Measurements from ENCODE around the gene FUNDC1. TPM values are rescaled to one million over a fixed set of nuclear protein-coding genes. Genes with fewer than 3 reads are reported as not detected.

Gene FUNDC1
- total and polyA plus RNA-seq, 7 donors, result 5.5 to 15.6 (median 13.4) TPM

DNA sequence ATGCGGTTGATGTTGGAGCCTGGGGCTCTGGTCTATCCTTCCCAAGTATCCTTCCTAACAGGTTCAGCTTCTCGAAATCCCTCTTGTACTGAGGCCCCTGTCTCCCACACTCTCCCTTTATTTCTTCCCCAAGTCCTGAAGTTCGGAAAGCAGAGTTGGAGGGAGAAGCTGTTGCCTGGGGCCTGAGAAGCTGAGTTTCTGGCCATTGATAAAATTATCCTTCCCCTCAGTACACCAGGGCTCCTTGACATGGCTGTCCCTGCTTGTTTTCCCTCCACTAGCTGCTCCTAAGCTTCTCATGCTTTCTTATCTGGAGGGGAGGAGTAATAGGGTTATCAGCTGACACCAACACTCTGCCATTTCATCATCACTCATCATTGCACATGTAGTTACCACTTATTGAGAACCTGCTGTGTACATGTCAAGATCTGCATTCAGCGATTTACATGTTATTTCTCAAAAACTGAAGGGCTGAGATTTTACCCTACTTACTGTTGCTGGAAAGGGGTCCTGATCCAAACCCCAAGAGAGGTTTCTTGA lies 58.0 kb downstream of the FUNDC1 start:
- Histone ChIP-seq H3K27ac (no peak overlapping the region), H3K36me3 (no peaks in the 10 kb centered on the region), H3K4me3 (no peak overlapping the region), H3K4me1 (no peaks in the 10 kb centered on the region), H3K9me3 (no peaks in the 10 kb centered on the region), H3K27me3 (no peaks in the 10 kb centered on the region)
- WGBS, 2 donors, result 86 to 99% methylated on average over 4 of the region's 4 CpGs
- TF ChIP-seq POLR2AphosphoS5 (IDR thresholded peaks at IDR 0.05), result no peak
- TF ChIP-seq EP300 (IDR thresholded peaks at IDR 0.05), result no peak
- TF ChIP-seq, protein P1, sequence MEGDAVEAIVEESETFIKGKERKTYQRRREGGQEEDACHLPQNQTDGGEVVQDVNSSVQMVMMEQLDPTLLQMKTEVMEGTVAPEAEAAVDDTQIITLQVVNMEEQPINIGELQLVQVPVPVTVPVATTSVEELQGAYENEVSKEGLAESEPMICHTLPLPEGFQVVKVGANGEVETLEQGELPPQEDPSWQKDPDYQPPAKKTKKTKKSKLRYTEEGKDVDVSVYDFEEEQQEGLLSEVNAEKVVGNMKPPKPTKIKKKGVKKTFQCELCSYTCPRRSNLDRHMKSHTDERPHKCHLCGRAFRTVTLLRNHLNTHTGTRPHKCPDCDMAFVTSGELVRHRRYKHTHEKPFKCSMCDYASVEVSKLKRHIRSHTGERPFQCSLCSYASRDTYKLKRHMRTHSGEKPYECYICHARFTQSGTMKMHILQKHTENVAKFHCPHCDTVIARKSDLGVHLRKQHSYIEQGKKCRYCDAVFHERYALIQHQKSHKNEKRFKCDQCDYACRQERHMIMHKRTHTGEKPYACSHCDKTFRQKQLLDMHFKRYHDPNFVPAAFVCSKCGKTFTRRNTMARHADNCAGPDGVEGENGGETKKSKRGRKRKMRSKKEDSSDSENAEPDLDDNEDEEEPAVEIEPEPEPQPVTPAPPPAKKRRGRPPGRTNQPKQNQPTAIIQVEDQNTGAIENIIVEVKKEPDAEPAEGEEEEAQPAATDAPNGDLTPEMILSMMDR (IDR thresholded peaks at IDR 0.05), result no peak
- no peak for TF ChIP-seq POLR2A (IDR thresholded peaks at IDR 0.05)
- DNase-seq, result no peak
- intact Hi-C loops (cut with DNase I), result no loop called here

DNA sequence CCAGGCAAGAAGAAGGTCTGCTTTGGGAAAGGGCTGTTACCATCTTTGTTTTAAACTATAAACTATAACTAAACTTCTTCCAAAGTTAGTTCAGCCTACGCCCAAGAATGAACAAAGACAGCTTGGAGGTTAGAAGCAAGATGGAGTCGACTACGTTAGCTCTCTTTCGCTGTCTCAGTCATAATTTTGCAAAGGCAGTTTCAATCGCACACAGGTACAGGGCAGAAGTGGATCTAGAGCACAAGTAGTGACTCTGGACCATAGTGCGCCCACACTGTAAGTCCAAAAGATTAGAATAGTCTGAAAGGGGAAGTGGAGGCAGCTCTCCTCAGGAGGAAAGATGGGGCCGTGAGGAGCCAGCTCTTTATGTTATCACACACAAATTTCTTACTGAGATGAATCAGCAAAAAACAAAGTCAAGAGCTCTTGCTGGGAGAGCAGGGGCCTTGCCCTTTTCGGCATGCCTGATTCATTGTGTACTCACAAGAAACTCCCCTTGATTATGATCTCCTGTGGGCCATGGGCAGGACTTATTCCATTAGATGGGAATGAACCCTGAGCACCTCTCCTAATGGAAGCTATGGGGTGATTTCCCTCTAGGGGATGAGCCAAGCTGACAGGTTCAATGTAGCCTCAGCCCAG lies 58.6 kb downstream of the FUNDC1 start:
- H3K4me3 ChIP-seq, result no peak overlapping the region
- no peaks in the 10 kb centered on the region for H3K27me3 ChIP-seq
- 91 to 95% methylated on average over 8 of the region's 8 CpGs for WGBS, 2 donors
- H3K36me3 ChIP-seq, result no peaks in the 10 kb centered on the region
- no peaks in the 10 kb centered on the region for H3K4me1 ChIP-seq
- H3K9me3 ChIP-seq, result no peaks in the 10 kb centered on the region
- intact Hi-C loops (cut with DNase I), result no loop called here
- TF ChIP-seq POLR2A (IDR thresholded peaks at IDR 0.05) (no peak), EP300 (IDR thresholded peaks at IDR 0.05) (no peak), POLR2AphosphoS5 (IDR thresholded peaks at IDR 0.05) (no peak)
- TF ChIP-seq, protein P1 (IDR thresholded peaks at IDR 0.05), result no peak
- DNase-seq, result no peak
- H3K27ac ChIP-seq, result no peak overlapping the region

DNA sequence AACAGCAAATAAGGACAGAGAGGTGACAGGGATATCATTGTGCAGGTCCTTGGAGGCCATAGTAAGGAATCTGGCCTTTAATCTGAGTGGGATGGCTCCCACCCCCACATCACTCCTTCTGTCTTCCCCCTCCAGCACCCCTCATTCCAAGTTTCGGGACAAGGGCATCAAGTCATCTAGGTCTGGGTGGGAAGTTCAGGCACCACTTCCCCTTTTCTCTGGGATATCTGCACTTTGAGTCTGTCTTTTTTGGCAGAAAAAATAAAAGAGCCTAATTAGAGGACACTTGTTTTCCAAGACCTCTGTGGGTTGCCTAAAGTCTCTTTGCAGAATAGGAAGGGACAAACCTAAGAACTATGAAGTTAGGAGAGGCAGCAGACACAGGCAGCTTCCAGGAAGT lies 60.1 kb downstream of the FUNDC1 start:
- Histone ChIP-seq H3K36me3 (no peaks in the 10 kb centered on the region), H3K4me1 (no peaks in the 10 kb centered on the region), H3K27ac (no peak overlapping the region), H3K9me3 (no peaks in the 10 kb centered on the region), H3K4me3 (no peak overlapping the region), H3K27me3 (no peaks in the 10 kb centered on the region)
- intact Hi-C loops (cut with DNase I), result no loop called here
- DNase-seq, result no peak
- 89 to 94% methylated on average over 1 of the region's 1 CpG for WGBS, 2 donors
- TF ChIP-seq, protein P1 (IDR thresholded peaks at IDR 0.05), result no peak
- no peak for TF ChIP-seq POLR2AphosphoS5 (IDR thresholded peaks at IDR 0.05)
- TF ChIP-seq POLR2A (IDR thresholded peaks at IDR 0.05), result no peak
- TF ChIP-seq EP300 (IDR thresholded peaks at IDR 0.05), result no peak

DNA sequence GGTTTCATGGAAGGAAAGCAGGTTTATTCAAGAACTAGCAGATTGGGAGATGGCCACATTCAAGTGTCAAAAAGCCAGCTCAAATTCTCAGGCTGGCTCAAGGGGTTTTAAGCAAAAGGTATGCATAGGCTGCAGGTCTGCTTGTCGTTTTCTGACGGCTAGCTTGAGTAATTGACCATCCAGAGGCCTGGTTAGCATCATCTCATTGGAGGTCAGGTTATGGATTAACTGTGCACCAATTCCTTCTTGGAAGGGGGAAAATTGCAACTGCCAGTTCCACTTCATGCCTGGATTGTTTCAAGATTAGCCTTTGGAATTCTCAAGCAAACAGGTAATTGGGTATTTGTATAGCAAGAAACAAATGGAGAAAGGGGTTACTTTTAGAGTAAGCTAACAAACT lies 62.1 kb downstream of the FUNDC1 start:
- Histone ChIP-seq H3K27ac (no peak overlapping the region), H3K27me3 (no peaks in the 10 kb centered on the region), H3K36me3 (no peaks in the 10 kb centered on the region), H3K4me1 (no peaks in the 10 kb centered on the region), H3K9me3 (no peaks in the 10 kb centered on the region), H3K4me3 (no peak overlapping the region)
- no peak for DNase-seq
- TF ChIP-seq POLR2A (IDR thresholded peaks at IDR 0.05) (no peak), POLR2AphosphoS5 (IDR thresholded peaks at IDR 0.05) (no peak), EP300 (IDR thresholded peaks at IDR 0.05) (no peak)
- TF ChIP-seq, protein P1 (IDR thresholded peaks at IDR 0.05), result no peak
- WGBS, 2 donors, result 81 to 89% methylated on average over 2 of the region's 2 CpGs
- intact Hi-C loops (cut with DNase I), result no loop called here

DNA sequence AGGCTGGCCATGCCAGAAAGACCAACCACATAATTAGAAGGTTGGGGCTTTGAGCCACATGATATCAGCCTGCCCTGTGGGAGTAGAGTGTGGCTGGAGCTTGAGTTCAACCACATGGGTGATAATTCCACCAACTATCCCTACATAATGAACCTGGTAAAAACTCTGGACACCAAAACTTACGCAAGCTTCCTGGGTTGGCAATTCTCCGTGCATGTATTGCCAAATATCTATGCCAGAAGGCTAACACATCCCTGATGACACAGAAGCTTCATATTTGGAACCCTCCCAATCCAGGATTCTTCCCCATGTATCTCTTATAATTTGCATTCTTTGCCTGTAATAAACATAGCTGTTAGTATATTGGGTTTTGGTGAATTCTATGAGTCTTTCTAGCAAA lies 68.2 kb downstream of the FUNDC1 start:
- 87 to 94% methylated on average over 2 of the region's 2 CpGs for WGBS, 2 donors
- no peak for DNase-seq

More for the DNA sequence above, 68.2 kb downstream of the FUNDC1 start:
- H3K36me3 ChIP-seq, result no peaks in the 10 kb centered on the region
- no peaks in the 10 kb centered on the region for H3K4me1 ChIP-seq
- TF ChIP-seq POLR2A (IDR thresholded peaks at IDR 0.05) (no peak), POLR2AphosphoS5 (IDR thresholded peaks at IDR 0.05) (no peak), EP300 (IDR thresholded peaks at IDR 0.05) (no peak)
- TF ChIP-seq, protein P1 (IDR thresholded peaks at IDR 0.05), result no peak
- H3K27me3 ChIP-seq, result no peaks in the 10 kb centered on the region
- no peaks in the 10 kb centered on the region for H3K9me3 ChIP-seq
- intact Hi-C loops (cut with DNase I), result no loop called here
- no peak overlapping the region for H3K4me3 ChIP-seq
- H3K27ac ChIP-seq, result no peak overlapping the region

Data from sigmoid colon (tissue), 7 donors.